Hematopoietic multipotent progenitor cell treated with erythropoietin and hydrocortisone succinate and interleukin-3 and kit ligand, for 8 days (in vitro differentiated cells): ENCODE measurements around the gene ZNF786.

Experiments used
- DNase-seq: peaks from one replicate; pipeline ENCODE4 v3.0.0-alpha.2; 2015

Gene ZNF786

DNA sequence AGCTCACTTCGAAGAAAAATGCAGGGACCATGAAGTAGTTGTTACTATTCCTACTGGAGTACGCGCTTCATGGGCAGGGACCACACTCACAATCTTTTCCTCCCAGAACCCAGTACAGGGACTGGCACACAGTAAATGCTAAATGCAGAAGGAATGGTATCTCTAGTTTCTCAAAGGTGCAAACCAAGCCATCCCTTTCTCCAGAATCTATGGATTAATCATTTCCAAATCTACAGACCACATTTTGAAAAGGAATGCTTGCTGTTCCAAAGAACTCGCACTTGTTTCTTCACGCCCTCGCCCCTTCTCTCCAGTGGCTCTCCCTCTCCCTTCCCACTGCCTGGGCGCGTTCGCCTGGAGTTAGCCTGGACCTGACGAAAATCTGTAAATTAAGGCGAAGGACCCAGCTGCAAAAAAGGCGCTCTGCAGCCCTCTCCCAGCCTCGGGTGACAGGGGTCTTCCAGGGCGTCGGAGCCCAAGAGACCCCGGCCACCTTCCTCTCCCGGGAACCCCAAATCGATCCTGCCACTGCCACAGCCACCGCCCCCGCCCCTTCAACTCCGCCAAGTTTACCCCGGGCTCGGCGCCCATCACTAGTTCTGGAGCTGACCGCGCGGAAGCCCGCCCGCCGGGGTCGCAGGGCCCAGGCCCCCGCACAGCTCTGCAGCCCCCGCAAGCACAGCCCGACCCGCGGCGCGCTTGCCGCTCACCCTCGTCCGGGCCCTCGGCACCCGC is 62.7 kb downstream of the ZNF786 start:
- DNase-seq = peak; percentile 33

DNA sequence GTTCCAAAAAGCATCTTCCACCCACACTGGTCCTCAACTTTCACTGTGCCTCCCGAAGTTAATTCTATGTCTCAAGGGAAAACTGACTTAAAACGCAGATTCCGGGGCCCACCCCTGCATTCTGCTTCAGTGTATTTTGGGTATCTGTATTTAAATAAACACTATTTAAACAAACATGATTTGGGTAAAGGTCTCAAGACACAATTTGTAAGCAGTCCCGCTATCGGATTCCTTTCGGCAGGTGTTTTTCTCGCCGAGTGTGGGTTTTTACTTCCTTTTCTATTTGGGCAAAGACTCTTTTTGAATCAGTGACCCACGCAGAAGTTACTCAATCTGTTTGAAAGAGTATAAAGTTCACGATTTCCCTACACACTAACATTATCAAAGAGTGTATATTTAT is 63.5 kb downstream of the ZNF786 start:
- no peak for DNase-seq

DNA sequence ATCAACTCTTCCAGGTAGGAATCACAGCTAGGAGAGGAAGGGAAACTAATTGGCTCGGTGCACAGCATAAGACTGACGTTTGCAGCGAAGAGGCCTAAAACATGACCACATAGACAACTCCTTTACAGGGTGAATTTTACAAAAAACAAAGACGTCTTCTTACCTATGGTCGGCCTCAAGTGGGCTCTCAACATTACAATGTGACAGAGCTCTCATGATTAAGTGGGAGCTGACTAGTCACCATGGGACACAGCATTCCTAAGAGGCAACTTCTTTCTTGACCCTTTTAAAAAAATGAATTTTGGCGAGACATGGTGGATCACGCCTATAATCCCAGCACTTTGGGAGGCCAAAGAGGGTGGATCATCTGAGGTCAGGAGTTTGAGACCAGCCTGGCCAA is 66.9 kb downstream of the ZNF786 start:
- no peak for DNase-seq

DNA sequence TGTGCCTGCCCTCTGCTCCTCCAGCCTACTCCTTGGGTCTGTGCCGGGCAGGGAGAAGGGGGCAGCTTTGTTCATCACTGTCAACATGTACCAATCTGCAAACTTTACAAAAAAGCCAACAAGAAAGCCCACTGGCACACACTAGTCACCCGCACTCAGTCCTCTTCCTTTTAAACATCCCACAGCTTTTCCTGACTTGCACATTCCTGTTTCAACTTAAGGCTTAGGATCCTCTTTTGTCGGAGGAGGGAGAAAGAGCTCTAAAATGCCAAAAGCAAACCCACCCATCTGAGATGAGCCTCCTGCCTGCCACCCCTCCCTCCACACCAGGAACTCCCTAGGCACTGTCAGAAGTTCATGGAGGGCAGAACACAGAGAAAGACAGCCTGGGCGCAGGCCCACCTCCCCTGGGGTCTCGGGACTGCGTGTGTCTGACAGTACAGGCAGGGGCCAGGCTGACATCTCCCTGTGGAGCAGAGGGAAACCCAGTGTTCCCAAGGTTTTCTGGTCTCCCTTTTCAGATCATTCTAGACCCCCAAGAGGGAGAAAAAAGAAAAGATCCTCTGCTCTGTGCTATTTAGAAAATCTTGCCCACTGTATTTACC is 67.7 kb downstream of the ZNF786 start:
- no peak for DNase-seq

DNA sequence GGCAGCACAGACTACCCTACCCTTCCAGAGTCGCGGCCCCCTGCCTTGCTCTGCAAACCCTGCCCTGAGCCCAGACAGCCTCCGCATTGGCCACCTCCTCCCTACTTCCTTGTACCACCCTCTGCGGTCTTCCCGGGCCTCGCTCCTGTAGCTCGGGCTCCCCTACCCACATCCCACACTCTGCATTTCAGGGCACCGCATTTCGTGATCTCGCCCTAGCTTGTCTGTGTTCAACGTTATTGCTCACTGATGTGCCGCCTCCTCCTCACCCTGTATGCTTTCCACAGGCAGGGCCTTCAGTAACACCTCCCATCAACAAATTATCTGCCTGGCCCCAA is 68.8 kb downstream of the ZNF786 start:
- DNase-seq = no peak

DNA sequence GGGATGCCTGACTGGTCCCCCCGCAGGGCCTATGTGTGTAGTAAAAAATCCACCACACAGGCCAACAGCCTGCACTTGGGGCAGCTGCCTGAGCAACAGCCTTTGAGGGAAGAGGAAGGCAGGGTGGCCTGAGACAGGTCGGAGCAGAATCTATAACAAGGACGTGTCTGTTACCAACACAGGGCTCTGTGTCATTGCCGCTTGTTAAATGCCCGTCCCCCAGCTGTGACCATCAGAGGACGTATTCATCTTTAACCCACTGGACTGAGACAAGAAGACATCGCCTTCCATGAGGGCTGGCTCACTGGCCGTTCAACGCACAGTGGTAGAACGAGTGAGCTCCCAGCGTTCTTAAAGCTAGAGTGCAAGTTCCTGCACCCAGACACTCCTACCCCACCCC is 70.0 kb downstream of the ZNF786 start:
- DNase-seq = no peak
